Measurements from ENCODE around the gene TTC22.

GRCh38 chr1:54807756-54808155 lies 6.6 kb upstream of the TTC22 start:
- TF ChIP-seq CTCF (conservative IDR thresholded peaks at IDR 0.05 in 1 of 2, IDR thresholded peaks at IDR 0.05 in 1 of 2; ENCODE audit: extremely low read depth in 1 of 2, insufficient read depth in 1 of 2, low read depth in 1 of 2, low read length in 2 of 2) (no peak), EZH2 (IDR thresholded peaks at IDR 0.05; ENCODE audit: borderline replicate concordance, low read length) (no peak)

All from mammary epithelial cell (primary cell).